ENCODE data around the gene SLC15A3.

Gene SLC15A3

DNA sequence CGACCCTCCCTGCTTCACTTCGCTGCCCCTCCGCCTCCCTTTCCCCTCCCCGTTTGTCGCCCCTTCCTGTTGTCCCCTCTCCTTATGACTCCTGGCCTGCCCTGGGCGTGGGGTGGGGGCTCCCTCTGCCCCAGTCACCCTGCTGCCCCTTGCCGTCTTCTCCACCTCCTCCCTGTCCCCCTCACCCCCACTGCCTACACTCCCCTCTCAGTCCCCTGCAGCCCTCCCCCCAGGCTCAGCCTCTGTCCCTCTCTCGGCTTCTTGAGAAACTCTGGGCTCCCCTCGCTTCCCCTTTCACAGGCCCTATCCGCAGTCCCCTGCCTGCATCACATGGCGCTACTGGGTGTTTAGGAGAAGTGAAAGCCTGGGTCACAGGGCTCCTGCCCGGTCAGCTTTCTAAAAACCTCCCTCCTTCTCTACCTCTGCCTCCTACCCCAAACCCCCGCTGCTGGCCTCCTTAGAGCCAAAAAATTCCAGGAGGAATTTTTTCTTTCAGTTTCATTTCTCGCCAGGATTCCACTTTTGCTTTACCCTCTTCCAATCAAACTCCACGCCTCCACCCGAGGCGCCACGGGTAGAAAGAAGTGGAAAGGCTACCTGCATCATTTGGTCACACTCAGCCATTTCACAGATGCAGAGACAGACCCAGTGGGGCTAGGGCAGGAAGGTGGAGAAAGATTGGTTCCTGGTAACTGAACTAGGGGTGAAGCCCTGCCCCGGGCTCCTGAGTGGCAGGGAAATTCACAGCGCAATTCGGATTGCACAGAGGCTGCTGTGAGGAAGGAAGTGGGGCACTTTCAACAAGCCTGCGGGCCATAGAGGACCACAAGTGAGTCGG lies at the start of gene SLC15A3:
TSS of gene SLC15A3 (minus strand) at position 273 of the 838 bp plus-strand sequence. CDS start 625 bp downstream, outside the sequence.
- peak; percentile 20 for DNase-seq

DNA sequence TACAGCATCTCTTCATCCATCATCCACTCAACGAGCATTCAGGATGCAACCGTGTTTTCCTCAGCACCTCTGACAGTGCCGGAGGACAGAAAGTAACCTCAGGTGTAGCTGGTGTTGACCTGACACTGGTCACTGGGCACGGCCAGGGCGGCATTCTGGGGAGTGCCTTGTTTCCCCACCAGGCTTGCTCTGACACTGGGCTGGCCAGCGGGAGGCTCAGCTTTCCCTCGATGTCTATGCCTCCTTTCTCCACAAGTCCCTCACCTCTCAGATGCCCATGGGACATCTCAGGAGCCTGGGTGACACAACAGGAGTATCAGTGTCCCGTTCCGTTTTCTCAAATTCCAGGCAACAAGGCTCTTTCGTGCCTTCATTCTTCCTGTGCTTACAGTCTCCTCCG lies 48.5 kb upstream of the SLC15A3 start:
- DNase-seq = no peak

DNA sequence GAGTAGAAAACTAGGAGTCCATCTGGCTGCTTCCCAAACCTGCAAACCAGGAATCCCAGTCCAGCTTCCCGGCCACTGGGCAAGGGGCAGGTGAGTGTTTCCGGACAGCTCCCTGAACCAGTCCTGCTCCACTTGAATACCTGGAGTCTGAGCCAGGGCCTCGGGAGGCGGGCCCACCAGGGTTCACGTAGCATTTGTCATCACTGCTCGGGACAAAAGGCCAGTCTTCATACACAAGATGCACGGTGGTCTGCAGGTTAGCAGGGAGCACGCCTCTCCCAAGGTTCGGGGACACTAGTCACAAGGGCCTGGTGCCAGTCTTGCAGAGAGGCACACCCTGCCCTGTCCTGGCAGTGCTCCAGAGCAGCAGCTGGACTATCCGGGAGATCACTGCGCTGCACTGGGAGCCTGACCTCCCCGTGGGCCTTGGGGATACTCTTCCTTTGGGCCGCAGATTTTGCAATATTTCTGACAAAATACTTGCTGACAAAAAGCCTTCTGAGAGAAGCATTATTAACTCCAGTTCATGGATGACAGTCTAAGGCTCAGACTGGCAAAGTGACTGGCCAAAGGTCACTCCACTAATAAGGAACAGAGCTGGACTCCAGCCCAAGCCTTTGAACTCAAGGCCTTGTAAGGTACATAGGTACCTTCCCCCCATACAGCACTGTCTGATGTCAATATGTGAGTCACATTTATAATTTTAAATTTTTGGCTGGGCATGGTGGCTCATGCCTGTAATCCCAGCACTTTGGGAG lies 44.6 kb upstream of the SLC15A3 start:
- no peak for DNase-seq

DNA sequence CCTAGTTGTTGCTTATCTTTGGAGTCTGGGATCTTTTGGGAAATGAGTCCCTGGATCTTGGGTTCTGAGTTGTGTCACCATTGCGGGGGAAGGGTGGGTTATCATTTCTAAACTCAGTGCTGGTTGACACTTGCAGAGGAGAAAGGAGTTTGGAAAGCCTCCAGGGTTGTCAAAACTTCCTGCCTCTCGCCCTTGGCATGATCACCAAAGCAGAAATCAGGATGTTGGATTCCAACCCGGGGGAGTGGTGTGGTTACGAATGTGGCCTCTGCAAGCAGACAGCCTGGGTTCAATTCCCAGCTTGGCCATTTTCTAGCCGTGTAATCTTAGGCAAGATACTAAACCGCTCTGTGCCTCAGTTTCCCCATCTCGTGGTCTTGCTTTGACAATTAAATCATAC lies 43.8 kb upstream of the SLC15A3 start:
- DNase-seq = no peak

DNA sequence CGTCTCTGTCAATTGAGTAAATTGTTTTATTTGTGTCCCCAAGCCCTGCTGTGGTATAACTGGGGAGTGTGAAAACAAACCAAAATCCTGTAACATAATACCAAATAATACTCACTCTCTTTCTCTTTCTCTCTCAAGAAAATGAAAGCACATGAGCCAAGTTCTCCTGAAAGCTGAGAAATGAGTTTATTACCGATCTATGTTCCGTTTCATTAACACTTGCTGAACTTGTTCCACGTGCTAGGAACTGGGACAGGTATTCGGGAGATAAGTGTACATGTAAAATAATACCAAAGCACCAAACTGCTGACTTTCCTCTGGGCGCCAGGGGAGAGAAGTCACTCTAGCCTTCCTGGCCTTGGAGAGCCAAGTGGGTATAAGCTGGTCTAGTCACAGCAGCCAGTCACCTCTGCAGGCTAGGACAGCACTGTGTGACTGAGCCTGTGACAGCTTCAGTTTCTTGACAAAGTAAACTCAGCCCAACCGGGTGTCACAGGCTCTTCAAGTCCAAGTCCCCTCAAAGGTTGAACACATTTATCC lies 42.6 kb upstream of the SLC15A3 start:
- no peak for DNase-seq

DNA sequence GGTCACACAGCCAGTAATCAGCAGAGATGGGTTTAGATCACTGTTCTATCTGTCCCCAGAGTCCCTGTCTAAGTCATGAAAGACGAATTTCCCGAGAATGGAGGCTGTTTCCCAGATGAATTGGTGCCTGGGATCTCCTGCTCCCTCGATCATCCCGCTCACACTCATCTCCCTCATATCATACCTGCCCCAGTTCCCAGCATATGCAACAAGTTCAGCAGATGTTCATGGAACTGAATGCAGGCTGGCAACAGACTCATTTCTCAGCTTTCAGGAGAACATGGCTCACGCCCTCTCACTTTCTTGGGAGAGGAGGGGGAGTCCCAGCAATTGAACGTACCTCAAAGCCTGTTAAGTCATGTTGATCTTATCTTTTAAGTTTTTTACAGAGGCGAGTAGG lies 41.6 kb upstream of the SLC15A3 start:
- DNase-seq = no peak

DNA sequence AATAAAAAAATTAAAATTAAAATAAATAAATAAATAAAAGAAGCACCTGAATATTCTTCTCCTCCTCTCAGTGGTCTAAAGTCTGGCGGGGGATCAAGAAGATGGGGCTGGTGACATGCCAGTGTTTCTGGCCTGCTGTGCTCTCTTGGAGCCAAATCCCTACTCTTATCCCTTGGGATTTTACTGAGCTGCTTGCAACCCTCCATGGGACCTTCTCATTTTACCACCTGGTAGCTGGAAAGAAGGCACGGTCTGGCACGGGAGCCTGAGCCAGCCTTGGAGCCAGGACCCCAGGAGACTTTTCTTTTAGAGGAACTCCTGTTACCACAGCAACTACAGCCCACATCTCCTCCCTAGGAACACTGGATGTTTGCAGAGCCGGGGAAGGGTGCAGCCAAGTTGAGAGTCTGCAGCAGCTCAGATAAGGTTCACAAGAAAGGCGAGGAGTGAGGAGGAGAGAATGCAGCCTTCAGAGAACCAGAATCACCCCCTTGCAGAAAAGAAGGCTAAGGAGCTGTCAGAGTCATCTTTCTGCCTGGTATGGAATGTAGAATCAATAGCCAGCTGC lies 41.0 kb upstream of the SLC15A3 start:
- no peak for DNase-seq

DNA sequence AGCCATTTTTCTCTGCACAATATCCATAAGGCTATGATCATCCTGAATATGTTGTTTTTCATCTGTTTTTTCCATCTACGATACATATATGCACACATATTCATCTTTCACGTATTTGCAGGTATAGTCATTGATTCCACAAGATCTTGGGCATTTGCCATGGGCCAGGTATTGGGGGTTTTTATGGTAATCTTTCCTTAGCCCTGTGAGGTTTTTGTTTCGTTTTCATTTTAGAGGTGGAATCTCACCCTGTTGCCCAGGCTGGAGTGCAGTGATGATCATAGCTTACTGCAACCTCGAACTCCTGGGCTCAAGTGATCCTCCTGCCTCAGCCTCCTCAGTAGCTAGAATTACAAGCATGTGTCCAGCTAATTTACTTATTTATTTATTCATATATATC lies 39.5 kb upstream of the SLC15A3 start:
- DNase-seq = no peak

DNA sequence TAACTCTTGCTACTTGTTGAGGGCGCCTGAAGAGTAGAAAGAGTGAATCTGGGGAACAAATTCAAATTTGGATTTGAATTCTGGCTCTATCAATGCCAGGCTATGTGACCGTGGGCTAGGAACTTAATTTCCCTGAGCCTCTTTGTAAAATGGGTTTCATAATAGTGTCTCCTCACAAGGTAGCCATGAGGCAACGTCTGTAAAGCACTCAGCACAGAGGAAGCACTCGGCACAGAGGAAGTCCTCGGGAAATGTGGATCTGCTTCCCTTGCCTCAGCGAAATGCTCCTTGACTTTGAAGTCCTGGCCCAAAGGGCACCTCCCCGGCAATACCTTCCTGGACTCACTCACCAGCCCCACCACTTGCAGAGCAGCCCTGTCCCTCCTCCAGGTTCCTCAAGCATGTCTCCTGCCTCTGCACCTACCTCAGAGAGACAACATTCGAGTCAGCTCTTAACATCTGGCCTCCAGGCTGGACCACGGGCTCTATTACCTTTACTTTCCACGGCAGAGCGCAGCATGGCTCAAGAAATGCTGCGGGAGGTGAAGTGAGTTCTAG lies 37.2 kb upstream of the SLC15A3 start:
- no peak for DNase-seq

DNA sequence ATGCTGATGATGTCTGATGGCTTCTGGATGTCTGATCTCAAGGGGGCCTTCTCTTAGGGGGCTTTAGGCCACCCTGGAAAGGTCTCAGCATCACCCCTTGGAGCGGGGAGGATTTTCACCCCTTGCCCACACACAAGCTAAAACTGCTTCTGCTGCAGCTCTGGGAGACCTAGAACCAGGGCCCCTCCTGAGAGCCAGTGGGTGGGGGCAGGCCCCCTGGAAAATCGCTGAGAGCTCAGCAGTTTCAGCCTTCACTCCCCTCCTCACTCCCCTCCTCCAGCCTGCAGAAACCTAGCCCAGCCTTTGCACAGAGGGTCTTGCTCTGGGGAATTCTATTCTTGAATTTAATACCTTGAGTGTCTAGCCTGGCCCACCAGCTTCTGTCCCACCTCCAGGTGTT lies 36.7 kb upstream of the SLC15A3 start:
- DNase-seq = no peak

DNA sequence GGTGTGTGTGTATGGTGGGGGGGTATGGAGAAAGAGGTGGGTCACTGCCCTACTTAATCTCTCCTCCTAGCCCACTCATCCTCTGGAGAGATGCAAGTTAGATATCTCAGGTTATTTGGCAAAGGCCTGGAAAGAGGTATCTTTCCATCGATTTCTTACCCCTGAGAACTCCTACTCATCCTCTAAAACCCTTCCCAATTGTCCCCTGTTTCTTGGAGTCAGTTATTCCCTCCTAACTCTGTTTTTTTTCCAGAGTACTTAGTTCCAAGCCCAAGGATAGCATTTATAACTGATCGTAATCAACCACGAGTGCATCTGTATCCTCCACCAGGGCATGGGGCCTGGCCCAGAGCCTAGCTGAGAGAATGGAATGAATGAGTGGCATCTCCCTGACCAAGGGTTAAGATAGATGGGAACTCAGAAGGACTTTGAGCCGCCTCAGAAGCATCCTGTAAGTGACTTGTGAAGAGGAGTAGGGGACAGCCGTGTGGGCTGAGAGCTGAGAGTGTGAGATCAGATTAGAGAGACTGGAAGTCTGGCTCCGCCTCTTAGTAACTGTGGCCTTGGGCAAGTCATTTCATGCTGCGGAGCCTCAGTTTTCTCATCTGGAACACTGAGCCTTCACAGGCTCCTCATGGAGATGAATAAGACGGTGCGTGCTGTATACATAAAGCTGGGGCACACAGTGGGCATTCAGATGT lies 35.8 kb upstream of the SLC15A3 start:
- DNase-seq = peak; percentile 54

DNA sequence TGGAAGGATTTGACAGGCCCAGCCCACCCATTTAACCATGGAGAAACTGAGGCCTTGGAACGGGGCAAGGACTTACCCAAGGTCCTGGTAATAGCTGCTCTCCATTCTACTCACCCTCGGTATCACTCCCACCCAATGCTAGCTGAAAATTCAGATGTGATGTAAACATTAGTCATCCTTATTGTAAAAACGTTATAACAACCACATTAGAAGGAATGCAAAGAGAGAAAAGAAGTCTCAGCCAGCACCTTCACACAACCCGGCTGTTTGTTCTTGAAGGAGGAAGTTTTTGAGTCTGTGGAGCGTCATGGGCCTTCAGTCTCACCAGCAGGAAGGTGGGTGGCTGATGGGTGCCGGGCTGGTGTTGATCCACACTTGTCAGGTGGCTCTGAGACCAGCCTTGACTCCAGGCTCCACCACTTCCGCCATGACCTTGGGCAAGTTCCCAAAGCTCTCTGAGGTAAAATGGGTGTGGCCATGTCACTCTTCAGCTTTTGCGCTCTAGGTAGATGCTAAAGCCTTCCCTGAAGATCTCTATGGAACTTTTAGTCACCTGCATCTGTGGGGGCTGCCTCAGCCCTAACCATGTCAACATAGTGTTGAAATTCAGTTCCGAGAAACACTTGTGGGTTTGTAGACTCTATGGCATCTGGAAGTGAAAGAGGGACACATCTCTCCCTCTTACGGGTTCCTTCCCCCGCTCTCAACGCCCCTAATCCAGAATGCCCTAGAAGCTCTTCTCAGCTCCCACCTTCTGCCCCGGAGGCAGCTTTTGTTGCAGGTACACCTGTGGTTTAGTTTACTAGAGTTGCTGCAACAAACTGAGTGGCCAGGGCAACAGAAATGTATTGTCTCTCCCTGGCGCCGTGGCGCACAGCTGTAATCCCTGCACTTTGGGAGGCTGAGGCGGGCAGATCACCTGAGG lies 34.3 kb upstream of the SLC15A3 start:
- peak; percentile 90 for DNase-seq

DNA sequence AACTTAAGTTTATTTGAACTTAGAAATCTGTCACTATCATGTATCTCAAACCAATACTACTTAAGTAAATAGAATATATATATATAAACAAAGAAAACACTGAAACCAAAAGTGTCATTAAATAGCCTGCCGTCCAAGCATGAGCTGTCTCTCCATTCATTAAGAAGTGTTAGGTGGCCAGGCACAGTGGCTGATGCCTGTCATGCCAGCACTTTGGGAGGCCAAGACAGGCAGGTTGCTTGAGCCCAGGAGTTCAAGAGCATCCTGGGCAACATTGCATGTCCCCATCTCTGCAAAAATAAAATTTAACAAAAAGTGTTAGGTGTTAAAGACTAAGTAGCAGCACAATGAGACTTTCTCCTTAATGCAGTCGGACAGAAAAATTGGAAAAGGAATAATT lies 33.5 kb upstream of the SLC15A3 start:
- no peak for DNase-seq

DNA sequence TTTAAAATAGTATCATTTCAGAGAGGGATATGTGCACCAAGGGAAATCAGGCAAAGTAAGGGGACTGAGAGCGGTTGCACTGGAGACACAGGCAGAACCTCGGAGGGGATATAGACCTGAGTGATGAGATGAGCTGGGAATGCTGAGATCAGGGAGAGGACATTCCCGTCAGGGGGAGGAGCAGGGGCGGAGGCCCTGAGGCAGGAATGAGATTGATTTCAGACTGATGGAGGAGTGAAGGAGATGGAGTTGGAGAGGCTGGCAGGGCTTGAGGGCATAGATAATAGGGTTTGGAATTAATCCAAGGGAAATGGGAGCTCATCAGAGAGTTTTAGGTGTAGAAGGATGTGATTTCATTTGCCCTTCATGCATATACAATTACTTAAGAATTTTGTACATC lies 32.7 kb upstream of the SLC15A3 start:
- DNase-seq = no peak

DNA sequence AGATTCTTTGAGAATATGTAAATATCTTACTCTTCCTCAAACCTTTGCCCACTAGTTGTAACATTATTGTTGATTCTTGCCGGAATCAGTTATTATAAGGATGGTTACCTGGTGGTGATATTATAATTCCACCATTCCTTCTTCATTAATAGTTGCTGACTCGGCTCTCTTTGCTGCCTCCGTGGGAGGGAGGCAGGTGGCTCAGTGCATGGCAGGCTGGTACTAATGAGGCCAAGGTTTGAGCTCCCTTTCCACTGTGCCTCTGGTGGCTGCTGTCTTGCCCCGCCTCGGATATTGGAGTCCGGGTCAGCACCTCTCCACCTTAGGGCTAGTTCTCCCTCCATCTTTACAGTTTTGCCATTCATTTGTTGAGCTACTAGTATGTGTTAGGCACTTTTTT lies 32.2 kb upstream of the SLC15A3 start:
- no peak for DNase-seq

DNA sequence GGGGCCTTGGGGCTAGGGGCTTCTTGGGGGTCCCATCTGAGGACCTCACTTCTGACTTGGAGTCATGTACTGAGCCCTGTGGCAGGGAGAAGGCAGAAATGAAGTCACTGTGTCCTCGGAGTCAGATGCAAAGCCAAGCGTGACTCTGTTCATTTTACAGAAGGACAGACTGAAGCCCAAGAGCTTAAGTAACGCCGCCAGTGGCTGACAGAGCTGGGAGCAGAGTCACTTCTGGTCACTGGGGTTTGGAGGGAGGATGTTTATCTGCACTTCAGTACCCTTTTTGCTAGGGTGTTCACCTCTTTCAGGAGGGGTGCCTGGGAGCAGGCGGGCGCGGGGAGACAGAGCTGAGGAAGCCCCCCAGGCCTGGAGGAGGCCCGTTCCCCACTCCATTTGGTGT lies 30.2 kb upstream of the SLC15A3 start:
- DNase-seq = peak; percentile 32

DNA sequence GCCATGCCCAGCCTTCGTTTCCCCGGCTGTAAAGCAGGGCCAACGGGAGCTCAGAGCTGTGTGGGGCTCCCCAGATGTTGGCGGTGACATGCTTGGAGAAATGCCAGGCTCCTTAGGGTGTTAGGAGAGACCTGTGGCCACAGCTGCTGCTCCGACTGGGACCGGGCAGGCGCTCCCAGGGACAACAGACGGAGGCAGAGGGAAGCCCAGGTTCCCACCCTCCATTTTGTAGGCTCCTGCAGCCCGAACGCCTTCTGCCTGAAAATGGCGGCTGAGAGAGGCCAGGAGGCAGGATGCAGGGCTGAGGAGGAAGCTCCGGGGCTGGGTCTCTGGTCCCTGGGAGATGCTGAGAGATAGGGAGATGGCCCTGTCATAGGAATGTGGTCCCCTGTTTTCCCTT lies 29.5 kb upstream of the SLC15A3 start:
- DNase-seq = no peak

DNA sequence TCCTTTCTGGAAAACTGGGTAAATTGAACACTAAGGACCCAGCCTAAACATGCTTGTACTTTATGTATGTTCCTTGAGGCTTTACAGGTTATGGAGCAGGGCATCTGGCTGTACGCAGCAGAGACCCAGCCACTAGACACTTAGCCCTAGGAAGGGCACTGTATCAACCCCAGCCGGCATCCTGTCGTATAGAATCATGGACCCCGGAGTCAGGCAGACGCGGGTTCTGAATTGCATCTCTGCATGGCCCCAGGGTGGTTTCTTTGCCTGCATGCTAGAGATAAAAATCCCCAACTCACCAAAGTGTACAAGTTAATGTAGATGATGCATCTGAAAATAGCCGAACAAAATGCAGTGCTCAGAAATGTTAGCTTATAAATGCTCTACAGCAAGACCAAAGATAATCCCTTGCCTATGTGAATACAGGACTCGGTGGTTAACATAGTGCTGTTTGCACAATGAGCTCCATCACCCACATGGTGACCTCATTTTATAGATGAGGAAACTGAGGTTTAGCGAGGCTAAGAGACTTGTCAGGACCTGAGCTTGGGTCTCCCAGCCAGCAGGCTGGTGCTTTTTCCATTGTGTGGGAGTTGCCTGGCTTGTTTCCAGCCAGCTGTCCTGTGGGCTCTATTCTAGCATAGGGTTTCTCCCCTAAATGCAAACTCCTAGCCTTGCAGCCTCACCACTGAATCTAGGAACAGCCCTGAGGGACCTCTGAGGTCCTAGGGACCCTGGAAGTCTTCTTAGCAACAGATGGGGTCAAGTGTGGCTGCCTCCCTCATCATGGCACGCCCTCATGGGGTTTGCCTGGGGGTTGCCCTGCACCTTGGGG lies 26.8 kb upstream of the SLC15A3 start:
- peak; percentile 48 for DNase-seq

DNA sequence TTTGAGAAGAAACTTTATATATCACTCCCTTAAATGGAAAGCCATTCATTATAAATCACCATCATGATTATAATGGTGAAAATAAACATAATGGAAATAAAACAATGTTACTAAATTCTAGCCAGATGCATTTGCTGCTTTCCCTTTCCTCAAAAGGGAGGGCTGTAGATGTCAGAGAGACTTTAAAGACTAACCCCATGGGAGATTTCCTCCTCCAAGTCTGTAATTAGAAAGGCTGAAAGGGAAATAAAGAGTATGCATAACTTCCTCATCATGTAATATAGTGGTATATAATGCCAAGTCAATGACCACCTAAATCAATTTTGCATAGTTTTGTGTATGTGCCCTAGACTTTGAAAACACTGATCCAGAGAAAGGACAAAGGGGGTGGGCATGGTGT lies 25.9 kb upstream of the SLC15A3 start:
- DNase-seq = no peak

DNA sequence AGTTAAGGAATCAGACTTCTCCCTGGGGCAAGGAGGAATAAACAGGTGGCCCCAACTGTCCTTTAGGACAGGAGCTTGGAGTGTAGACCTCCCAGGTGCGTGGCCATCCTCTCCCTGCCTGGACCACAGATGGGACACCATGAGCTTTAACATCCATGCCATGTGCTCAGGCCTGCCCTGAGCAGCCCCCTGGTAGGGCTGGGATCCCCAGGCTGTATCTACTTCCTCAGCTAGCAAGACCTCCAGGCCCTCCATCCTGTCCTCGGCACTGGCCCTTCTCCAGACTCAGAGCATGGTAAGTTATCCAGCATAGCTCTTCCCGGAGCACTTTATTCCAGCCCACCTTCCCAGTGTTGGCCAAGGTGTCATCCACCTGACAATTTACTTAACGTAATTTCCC lies 25.2 kb upstream of the SLC15A3 start:
- no peak for DNase-seq

DNA sequence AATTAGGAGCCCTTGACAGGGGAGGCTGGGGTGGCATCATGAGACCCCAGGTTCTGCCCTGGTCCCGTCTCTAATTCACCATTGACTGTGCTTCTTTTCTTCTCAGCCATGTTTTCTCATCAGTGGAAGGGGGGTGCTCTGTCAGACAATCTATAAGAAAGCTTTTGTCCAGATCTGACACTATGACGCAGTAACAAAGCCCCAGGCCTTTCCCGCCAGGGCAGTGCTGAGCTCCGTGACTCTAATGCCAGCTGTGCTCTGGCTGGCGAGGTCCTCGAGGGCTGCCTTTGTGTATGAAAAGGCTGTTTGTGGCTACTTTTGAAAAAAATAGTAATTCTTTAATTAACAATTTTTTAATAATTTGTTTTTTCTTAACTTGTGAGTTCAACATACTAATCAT lies 22.8 kb upstream of the SLC15A3 start:
- DNase-seq = no peak
